Astrocyte of the spinal cord (primary cell): ENCODE results near the gene MISP3.

Experiments
- DNase-seq: peaks from one replicate; pipeline ENCODE4 v3.0.0; 2011; ENCODE audit warnings: low read depth, low spot score
- H3K4me3 ChIP-seq: 2 replicates; pipeline ENCODE4 v1.5.1; 2011; ENCODE audit warnings: low read depth, mild to moderate bottlenecking, low read length, moderate library complexity
- CTCF ChIP-seq: IDR thresholded peaks from 2 replicates; pipeline ENCODE4 v1.5.1; 2012; ENCODE audit warnings: low read depth, mild to moderate bottlenecking, low read length, inconsistent platforms
- in situ Hi-C: cut with HindIII; loops from 2 replicates; pipeline ENCODE4 v1.10.0; 2017; ENCODE audit warnings: low sequenced_read_pairs

The MISP3 gene

GRCh38 chr19:14114854-14115253 is 42.3 kb downstream of the MISP3 start:
- peak; percentile 55 for TF ChIP-seq CTCF
- H3K4me3 ChIP-seq = no peak overlapping the region
- DNase-seq = no peak

GRCh38 chr19:14115756-14116155 is 43.2 kb downstream of the MISP3 start:
- no peak for DNase-seq
- in situ Hi-C loops = no loop called here
- H3K4me3 ChIP-seq = no peak overlapping the region
- TF ChIP-seq CTCF = no peak

More at GRCh38 chr19:14114854-14115253, 42.3 kb downstream of the MISP3 start:
- in situ Hi-C loops = no loop called here

- in situ Hi-C loops = no loop called here
- DNase-seq = no peak
- no peak for TF ChIP-seq CTCF
- H3K4me3 ChIP-seq = peak overlapping the region; percentile 86
Observed at GRCh38 chr19:14116525-14116917, 43.9 kb downstream of the MISP3 start.

GRCh38 chr19:14116918-14117578 is 44.5 kb downstream of the MISP3 start:
- no peak for TF ChIP-seq CTCF
- DNase-seq = no peak
- peak overlapping the region; percentile 86 for H3K4me3 ChIP-seq
- in situ Hi-C loops = no loop called here

GRCh38 chr19:14117668-14118164 is 45.1 kb downstream of the MISP3 start, which contains the start of gene PRKACA:
PRKACA (minus strand) TSS chr19:14117762; CDS start chr19:14117547, 215 bp downstream.
- peak within 1 kb of the TSS; percentile 86 for H3K4me3 ChIP-seq
- TF ChIP-seq CTCF = no peak
- in situ Hi-C loops = no loop called here
- DNase-seq = peak; percentile 99

GRCh38 chr19:14118165-14119051 is 45.8 kb downstream of the MISP3 start:
- peak; percentile 64 for DNase-seq
- peak overlapping the region; percentile 40 for H3K4me3 ChIP-seq
- in situ Hi-C loops = no loop called here
- TF ChIP-seq CTCF = no peak
